GM13977 (cell line): ENCODE results near the gene TTC7B.

Source experiments
- DNase-seq: peaks from one replicate; pipeline ENCODE4 v3.0.0; 2012; ENCODE audit warnings: low spot score
- CTCF ChIP-seq: IDR thresholded peaks from 2 replicates; pipeline ENCODE4 v1.5.1; 2012; ENCODE audit warnings: mild to moderate bottlenecking, control low read depth; ENCODE audit not compliant: insufficient read depth; ENCODE audit errors: extremely low read depth, missing control alignments
- in situ Hi-C: fragments of 300-500 bp; cut with MboI; formaldehyde crosslinking; loops from one replicate; pipeline ENCODE4 v1.12.0; 2022; ENCODE audit warnings: low sequenced_read_pairs, low pct_unique_long_range_greater_than_20kb, mixed read lengths, inconsistent platforms; ENCODE audit not compliant: unreplicated experiment

The TTC7B gene

GRCh38 chr14:90616881-90617280 lies 199.3 kb downstream of the TTC7B start:
- in situ Hi-C loops = no loop called here
- no peak for DNase-seq
- TF ChIP-seq CTCF = no peak

- no peak for DNase-seq
- TF ChIP-seq CTCF = no peak
- in situ Hi-C loops = no loop called here
These were observed 199.9 kb downstream of the TTC7B start for GRCh38 chr14:90616313-90616712.

GRCh38 chr14:90615517-90616060 lies 200.6 kb downstream of the TTC7B start:
- TF ChIP-seq CTCF = no peak
- no peak for DNase-seq
- in situ Hi-C loops = no loop called here

GRCh38 chr14:90614696-90615516 lies 201.3 kb downstream of the TTC7B start:
- in situ Hi-C loops = no loop called here
- TF ChIP-seq CTCF = no peak
- DNase-seq = no peak

GRCh38 chr14:90613997-90614396 lies 202.2 kb downstream of the TTC7B start:
- in situ Hi-C loops = no loop called here
- no peak for DNase-seq
- TF ChIP-seq CTCF = no peak

- no peak for TF ChIP-seq CTCF
- DNase-seq = no peak
- in situ Hi-C loops = no loop called here
These were observed 202.8 kb downstream of the TTC7B start for GRCh38 chr14:90613453-90613852.

GRCh38 chr14:90612801-90613200 lies 203.4 kb downstream of the TTC7B start:
- no peak for TF ChIP-seq CTCF
- in situ Hi-C loops = no loop called here
- no peak for DNase-seq
